GM19328 (cell line): Measurements from ENCODE around the gene COX19.
"Not testable (repeated sequence)": the region's sequence is repeated elsewhere in the genome, so short reads cannot be mapped to it uniquely, and the experiment has no call there.

Source experiments
- ATAC-seq: cut with Tn5 transposase; IDR thresholded peaks from one replicate; pipeline ENCODE4 v1.9.1; 2021; ENCODE audit warnings: mild to moderate bottlenecking, moderate library complexity; ENCODE audit not compliant: unreplicated experiment

Gene COX19

GRCh38 chr7:949021-949934 is 26.1 kb downstream of the COX19 start:
- no peak for ATAC-seq

- ATAC-seq = no peak
Observed at GRCh38 chr7:947391-948210, 27.7 kb downstream of the COX19 start.

- no peak for ATAC-seq
Observed at GRCh38 chr7:946256-946996, 28.9 kb downstream of the COX19 start.

GRCh38 chr7:945556-946255 is 29.6 kb downstream of the COX19 start:
- ATAC-seq = no peak

- no peak for ATAC-seq
Observed at GRCh38 chr7:945147-945555, 30.2 kb downstream of the COX19 start.

GRCh38 chr7:944744-945143 is 30.6 kb downstream of the COX19 start:
- ATAC-seq = no peak

GRCh38 chr7:943793-944192 is 31.6 kb downstream of the COX19 start:
- ATAC-seq = not testable (repeated sequence)

- ATAC-seq = no peak
Observed at GRCh38 chr7:940599-941408, 34.5 kb downstream of the COX19 start.

- ATAC-seq = no peak
Observed at GRCh38 chr7:939843-940242, 35.5 kb downstream of the COX19 start.

GRCh38 chr7:938546-939185 is 36.7 kb downstream of the COX19 start:
- ATAC-seq = no peak

GRCh38 chr7:937856-938484 is 37.4 kb downstream of the COX19 start:
- no peak for ATAC-seq

- ATAC-seq = peak; percentile 70
Observed at GRCh38 chr7:936386-937054, 38.8 kb downstream of the COX19 start.

- no peak for ATAC-seq
Observed at GRCh38 chr7:935874-936385, 39.4 kb downstream of the COX19 start.

GRCh38 chr7:935164-935873 is 40.0 kb downstream of the COX19 start:
- ATAC-seq = no peak

GRCh38 chr7:934469-935163 is 40.7 kb downstream of the COX19 start:
- ATAC-seq = no peak

GRCh38 chr7:932651-932975 is 42.7 kb downstream of the COX19 start:
- ATAC-seq = no peak
